ENCODE data around the gene GPX8.

GPX8 gene

GRCh38 chr5:55151923-55152842 lies 7.8 kb upstream of the GPX8 start:
- peaks cover 36% of the 10 kb centered on the region for H3K27me3 Mint-ChIP-seq
- H3K4me1 Mint-ChIP-seq = no peaks in the 10 kb centered on the region
- no peak overlapping the region for H3K27ac Mint-ChIP-seq
- no peak for ATAC-seq
- no peak overlapping the region for H3K4me3 Mint-ChIP-seq
- H3K36me3 Mint-ChIP-seq = no peaks in the 10 kb centered on the region
- H3K9me3 Mint-ChIP-seq = peaks cover 5% of the 10 kb centered on the region

- peaks cover 55% of the 10 kb centered on the region for H3K27me3 Mint-ChIP-seq
- H3K36me3 Mint-ChIP-seq = no peaks in the 10 kb centered on the region
- H3K4me1 Mint-ChIP-seq = peaks cover 4% of the 10 kb centered on the region
- H3K27ac Mint-ChIP-seq = no peak overlapping the region
- ATAC-seq = no peak
- no peak overlapping the region for H3K4me3 Mint-ChIP-seq
- peaks cover 5% of the 10 kb centered on the region for H3K9me3 Mint-ChIP-seq
Measured at GRCh38 chr5:55154873-55155272, 5.1 kb upstream of the GPX8 start.

- Mint-ChIP-seq H3K27me3 (peaks cover 35% of the 10 kb centered on the region), H3K36me3 (no peaks in the 10 kb centered on the region), H3K27ac (no peak overlapping the region), H3K4me1 (peaks cover 8% of the 10 kb centered on the region), H3K4me3 (no peak overlapping the region), H3K9me3 (peaks cover 3% of the 10 kb centered on the region)
- ATAC-seq = no peak
Measured at GRCh38 chr5:55160493-55161209, 680 bp downstream of the GPX8 start.

- Mint-ChIP-seq H3K9me3 (no peaks in the 10 kb centered on the region), H3K4me3 (no peak overlapping the region), H3K27ac (no peak overlapping the region), H3K27me3 (peaks cover 45% of the 10 kb centered on the region), H3K4me1 (peaks cover 8% of the 10 kb centered on the region), H3K36me3 (no peaks in the 10 kb centered on the region)
- no peak for ATAC-seq
Measured at GRCh38 chr5:55162666-55163065, 2.7 kb downstream of the GPX8 start.

- Mint-ChIP-seq H3K4me3 (no peak overlapping the region), H3K9me3 (no peaks in the 10 kb centered on the region), H3K4me1 (peaks cover 29% of the 10 kb centered on the region), H3K27me3 (peaks cover 51% of the 10 kb centered on the region), H3K27ac (no peak overlapping the region), H3K36me3 (no peaks in the 10 kb centered on the region)
- ATAC-seq = no peak
Measured at GRCh38 chr5:55171471-55171870, 11.5 kb downstream of the GPX8 start.

GRCh38 chr5:55172051-55172899 lies 12.3 kb downstream of the GPX8 start:
- Mint-ChIP-seq H3K27ac (no peak overlapping the region), H3K36me3 (no peaks in the 10 kb centered on the region), H3K4me1 (peaks cover 36% of the 10 kb centered on the region), H3K9me3 (no peaks in the 10 kb centered on the region), H3K27me3 (peaks cover 52% of the 10 kb centered on the region), H3K4me3 (peak overlapping the region; percentile 73)
- peak; percentile 75 for ATAC-seq

- no peaks in the 10 kb centered on the region for H3K36me3 Mint-ChIP-seq
- no peak within 1 kb of the TSS for H3K27ac Mint-ChIP-seq
- H3K4me3 Mint-ChIP-seq = peak within 1 kb of the TSS; percentile 75
- peaks cover 36% of the 10 kb centered on the region for H3K4me1 Mint-ChIP-seq
- H3K9me3 Mint-ChIP-seq = peaks cover 5% of the 10 kb centered on the region
- peak; percentile 94 for ATAC-seq
- peaks cover 53% of the 10 kb centered on the region for H3K27me3 Mint-ChIP-seq
Measured at GRCh38 chr5:55172937-55173686, 13.1 kb downstream of the GPX8 start, which contains the start of gene CDC20B. TSS of gene CDC20B (minus strand) at chr5:55173177. CDS start at chr5:55173000, 177 bp downstream.

- ATAC-seq = peak; percentile 4
Measured at GRCh38 chr5:55173687-55174230, 13.8 kb downstream of the GPX8 start.

GRCh38 chr5:55175781-55176175 lies 15.8 kb downstream of the GPX8 start:
- no peak overlapping the region for H3K27ac Mint-ChIP-seq
- H3K4me1 Mint-ChIP-seq = peaks cover 36% of the 10 kb centered on the region
- peak overlapping the region; percentile 52 for H3K4me3 Mint-ChIP-seq
- peaks cover 62% of the 10 kb centered on the region for H3K27me3 Mint-ChIP-seq
- ATAC-seq = no peak
- H3K36me3 Mint-ChIP-seq = no peaks in the 10 kb centered on the region
- H3K9me3 Mint-ChIP-seq = peaks cover 9% of the 10 kb centered on the region

More at GRCh38 chr5:55173687-55174230, 13.8 kb downstream of the GPX8 start:
- H3K4me3 Mint-ChIP-seq = peak overlapping the region; percentile 75
- H3K27me3 Mint-ChIP-seq = peaks cover 53% of the 10 kb centered on the region
- H3K27ac Mint-ChIP-seq = no peak overlapping the region
- no peaks in the 10 kb centered on the region for H3K36me3 Mint-ChIP-seq
- H3K9me3 Mint-ChIP-seq = peaks cover 9% of the 10 kb centered on the region
- H3K4me1 Mint-ChIP-seq = peaks cover 36% of the 10 kb centered on the region

GRCh38 chr5:55176176-55176818 lies 16.3 kb downstream of the GPX8 start:
- peaks cover 36% of the 10 kb centered on the region for H3K4me1 Mint-ChIP-seq
- peaks cover 62% of the 10 kb centered on the region for H3K27me3 Mint-ChIP-seq
- no peak overlapping the region for H3K27ac Mint-ChIP-seq
- no peaks in the 10 kb centered on the region for H3K36me3 Mint-ChIP-seq
- H3K9me3 Mint-ChIP-seq = peaks cover 9% of the 10 kb centered on the region
- peak overlapping the region; percentile 52 for H3K4me3 Mint-ChIP-seq
- ATAC-seq = no peak

GRCh38 chr5:55177078-55177477 lies 17.1 kb downstream of the GPX8 start:
- Mint-ChIP-seq H3K9me3 (peaks cover 9% of the 10 kb centered on the region), H3K4me3 (no peak overlapping the region), H3K27ac (no peak overlapping the region), H3K4me1 (peaks cover 36% of the 10 kb centered on the region), H3K36me3 (no peaks in the 10 kb centered on the region), H3K27me3 (peaks cover 62% of the 10 kb centered on the region)
- ATAC-seq = no peak

GRCh38 chr5:55180016-55180415 lies 20.0 kb downstream of the GPX8 start:
- Mint-ChIP-seq H3K27me3 (peaks cover 51% of the 10 kb centered on the region), H3K4me3 (no peak overlapping the region), H3K4me1 (peaks cover 17% of the 10 kb centered on the region), H3K36me3 (no peaks in the 10 kb centered on the region), H3K27ac (no peak overlapping the region), H3K9me3 (peaks cover 9% of the 10 kb centered on the region)
- ATAC-seq = no peak

GRCh38 chr5:55187370-55187769 lies 27.4 kb downstream of the GPX8 start:
- Mint-ChIP-seq H3K27me3 (peaks cover 53% of the 10 kb centered on the region), H3K36me3 (no peaks in the 10 kb centered on the region), H3K4me3 (no peak overlapping the region), H3K27ac (no peak overlapping the region), H3K4me1 (no peaks in the 10 kb centered on the region), H3K9me3 (no peaks in the 10 kb centered on the region)
- ATAC-seq = no peak

Measured in stimulated activated memory B cell treated with anti-CD40 and anti-IgM and Interleukin-4, amounts not matched to agents 10 μg/mL and 1 μg/mL and 100 μg/mL, for 72 hours (primary cell).